HuH-7 (cell line): ENCODE results near the gene DNAH9.

Source experiments
- DNase-seq: peaks from one replicate; pipeline ENCODE4 v3.0.0; 2011; ENCODE audit warnings: low spot score

Gene DNAH9

DNA sequence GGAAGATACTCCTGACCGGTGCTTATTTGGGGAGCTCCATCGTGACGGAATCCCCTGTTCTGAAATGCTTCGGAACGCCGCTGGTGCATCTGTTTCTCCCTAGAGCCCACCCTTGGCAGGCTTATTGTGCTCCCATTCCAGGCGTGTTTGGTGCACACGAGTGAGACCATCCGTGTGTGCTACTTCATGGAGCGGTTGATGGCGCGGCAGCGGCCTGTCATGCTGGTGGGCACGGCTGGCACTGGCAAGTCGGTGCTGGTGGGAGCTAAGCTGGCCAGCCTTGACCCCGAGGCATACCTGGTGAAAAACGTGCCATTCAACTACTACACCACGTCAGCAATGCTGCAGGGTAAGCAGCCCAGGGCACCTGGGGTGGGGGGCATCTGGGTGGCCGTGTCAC, 170.7 kb downstream of the DNAH9 start:
- no peak for DNase-seq

- DNase-seq = no peak
Observed at GRCh38 chr17:11772031-11772430, 173.8 kb downstream of the DNAH9 start.

DNA sequence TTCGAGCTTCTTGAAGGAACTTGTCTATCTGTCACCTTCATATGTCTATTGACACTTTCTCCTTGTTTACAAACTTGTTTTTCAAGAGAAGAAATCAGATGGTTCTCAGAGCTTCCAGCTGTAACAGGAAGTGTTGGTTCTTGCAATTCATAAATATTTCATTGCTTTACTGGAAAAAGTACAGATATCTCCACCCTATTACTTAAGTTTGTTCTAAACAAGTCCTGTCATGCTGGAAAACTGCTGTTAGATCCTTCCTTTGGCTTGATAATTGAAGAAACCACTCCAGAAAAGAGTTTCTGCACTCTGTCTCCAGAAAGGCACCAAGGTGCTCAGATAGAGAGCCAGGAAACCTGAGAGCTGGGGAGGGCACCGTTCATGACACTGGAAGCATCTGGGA, 181.6 kb downstream of the DNAH9 start:
- DNase-seq = no peak

GRCh38 chr17:11780621-11781020, 182.4 kb downstream of the DNAH9 start:
- DNase-seq = no peak

DNA sequence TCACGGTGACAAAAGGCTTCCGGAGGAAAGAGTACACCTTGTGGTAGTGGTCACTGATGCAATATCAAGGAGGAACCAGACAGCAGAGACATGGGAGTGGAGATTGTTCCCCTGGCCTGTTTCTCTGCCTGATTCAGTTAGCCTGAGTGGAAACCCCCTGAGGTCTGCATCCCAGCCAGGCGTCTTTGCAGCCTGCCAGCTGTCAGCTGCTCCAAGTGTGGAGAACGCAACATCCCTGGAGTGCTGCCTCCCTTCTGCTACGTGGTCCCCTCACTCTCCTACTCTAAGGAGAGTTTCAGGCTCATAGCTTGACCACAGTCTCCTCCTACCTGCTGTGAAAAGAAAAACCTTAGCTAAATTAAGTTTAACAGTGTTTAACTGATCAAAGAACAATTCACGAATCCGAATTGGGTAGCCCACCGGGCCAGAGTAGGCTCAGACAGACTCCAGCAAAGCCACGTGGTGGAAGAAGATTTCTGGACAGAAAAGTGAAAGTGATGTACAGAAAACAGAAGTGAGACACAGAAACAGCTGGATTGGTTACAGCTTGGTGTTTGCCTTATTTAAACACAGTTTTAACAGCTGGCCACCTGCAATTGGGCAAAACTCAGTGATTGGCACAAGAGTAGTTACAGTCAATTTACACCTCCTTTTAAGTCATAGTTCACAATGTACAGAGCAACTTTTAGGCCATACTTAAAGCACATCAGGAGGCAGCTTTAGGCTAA, 188.6 kb downstream of the DNAH9 start:
- DNase-seq = no peak

DNA sequence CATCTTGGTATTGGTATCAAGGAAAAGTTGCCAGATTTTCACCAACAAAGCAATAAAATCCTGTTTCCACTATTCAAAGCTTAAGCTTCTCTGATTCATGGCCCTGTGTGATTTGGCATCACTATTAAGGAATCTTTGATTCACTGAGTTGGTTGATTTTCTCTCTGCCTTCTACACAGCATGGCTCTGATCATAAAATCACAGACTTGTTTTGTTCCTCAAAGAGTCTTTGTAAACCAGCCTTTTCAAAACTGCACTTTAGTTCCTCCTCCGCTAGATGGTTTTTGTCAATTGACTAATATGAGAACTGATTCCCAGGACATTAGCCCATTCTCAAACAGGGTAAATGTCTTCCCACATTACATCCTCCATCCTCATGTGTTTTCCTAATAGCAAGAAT, 197.6 kb downstream of the DNAH9 start:
- no peak for DNase-seq

DNA sequence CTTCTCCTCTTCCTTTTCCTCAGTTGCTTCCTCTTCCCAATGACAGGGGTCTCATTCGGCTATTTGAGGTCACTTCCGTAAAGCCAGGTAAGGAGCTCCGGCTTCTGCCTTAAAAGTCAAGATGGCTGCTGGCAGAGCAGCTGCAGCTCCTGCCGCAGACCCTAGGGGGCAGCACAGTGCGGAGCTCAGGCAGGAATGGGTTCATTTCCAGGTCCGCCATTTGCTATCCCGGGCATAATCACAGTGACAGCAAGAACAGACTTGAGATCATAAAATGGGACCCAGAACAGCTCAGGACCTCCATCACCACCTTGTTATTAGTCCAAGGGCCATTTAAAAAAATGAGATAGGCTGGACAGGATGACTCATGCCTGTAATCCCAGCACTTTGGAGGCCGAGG, 199.5 kb downstream of the DNAH9 start:
- DNase-seq = no peak

- no peak for DNase-seq
Observed at GRCh38 chr17:11803231-11803969, 205.1 kb downstream of the DNAH9 start.

DNA sequence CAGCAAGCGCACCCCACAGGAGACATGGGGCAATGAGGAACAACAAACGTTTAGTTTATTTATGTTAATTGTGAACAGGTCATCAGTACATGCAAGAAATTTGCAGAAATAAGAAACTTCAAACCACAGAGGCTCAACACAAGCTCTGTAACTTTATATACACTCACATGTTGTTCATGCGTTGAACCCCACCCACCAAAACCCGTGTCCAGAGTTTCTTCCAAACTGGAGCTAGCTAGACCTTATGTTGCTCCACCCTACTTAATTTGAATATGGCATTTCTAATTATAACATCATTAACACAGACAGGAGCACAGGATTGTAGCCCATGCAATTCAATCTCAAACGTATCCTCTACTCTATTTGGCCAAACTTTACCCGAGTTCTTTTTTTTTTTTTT, 206.9 kb downstream of the DNAH9 start:
- no peak for DNase-seq

- DNase-seq = no peak
Observed at GRCh38 chr17:11805952-11806351, 207.7 kb downstream of the DNAH9 start.

GRCh38 chr17:11807606-11808005, 209.3 kb downstream of the DNAH9 start:
- no peak for DNase-seq

GRCh38 chr17:11813278-11813677, 215.0 kb downstream of the DNAH9 start:
- DNase-seq = no peak

DNA sequence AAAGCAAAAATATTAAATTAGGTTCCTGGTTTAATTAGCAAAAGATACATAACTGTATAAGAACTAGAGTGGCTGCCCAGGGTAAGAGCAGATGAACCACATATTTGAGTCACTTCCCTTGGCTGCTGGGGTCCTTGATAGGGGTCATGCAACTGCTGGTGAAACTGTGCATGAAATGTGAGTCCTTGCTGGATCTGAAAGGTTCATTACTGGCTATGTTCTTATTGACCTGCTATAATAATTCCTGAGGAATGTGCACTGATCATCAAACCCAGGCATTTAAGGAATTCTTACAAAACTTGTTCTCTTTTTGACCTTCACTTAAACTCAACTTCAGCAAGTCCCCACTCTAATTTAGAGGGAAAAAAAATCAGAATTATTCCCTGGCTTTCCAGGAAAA, 215.6 kb downstream of the DNAH9 start:
- DNase-seq = no peak

- DNase-seq = no peak
Observed at GRCh38 chr17:11814655-11815262, 216.5 kb downstream of the DNAH9 start.

DNA sequence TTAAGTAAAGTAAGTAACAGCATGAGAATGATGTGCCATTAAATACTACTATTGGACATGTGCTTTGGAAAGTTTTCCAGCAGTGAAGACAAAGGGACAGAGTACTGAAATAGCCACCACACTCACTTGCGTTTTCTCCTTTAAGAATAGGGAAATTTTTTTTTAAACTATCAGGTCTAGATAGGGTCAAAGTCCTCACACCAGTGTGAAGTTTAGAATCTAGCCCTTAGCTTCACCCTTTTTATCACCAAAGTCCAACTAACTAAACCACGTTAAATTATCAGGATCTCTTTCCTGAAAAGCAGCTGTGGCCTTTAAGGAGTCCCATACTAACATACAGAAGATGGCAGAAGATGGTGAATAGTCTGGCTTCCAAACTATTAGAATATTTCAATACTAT, 218.1 kb downstream of the DNAH9 start:
- no peak for DNase-seq

- no peak for DNase-seq
Observed at GRCh38 chr17:11823862-11824261, 225.6 kb downstream of the DNAH9 start.

DNA sequence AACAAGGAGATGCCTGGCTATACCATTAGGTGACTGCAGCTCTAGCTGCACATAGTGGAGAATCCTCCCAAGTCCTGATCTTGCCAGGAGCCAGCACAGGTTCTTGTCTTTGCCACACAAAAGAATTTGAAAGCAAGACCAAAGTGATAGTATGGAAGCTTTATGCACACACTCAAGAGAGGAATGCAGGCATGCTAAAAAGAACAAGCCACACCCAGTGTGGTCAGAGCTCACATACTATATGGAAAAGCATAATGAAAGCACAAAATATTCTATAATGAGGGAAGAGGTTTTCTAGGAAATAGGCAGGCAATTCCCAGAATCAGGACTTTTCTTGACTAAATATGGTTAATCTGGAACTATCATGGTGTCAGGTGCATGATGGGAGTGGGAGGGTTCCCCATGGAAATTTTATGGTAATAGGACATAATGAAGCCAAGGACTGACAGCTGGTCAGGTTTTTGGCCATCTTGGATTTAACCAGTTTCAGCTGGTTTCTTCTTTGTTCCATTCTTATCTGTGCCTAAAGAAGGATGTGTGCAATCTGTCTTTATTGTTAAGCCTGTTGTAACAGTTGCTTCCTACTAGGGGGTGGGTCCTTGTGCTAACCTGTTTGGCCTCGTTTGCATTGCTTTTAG, 227.4 kb downstream of the DNAH9 start:
- no peak for DNase-seq

GRCh38 chr17:11832401-11833137, 234.3 kb downstream of the DNAH9 start:
- no peak for DNase-seq

- no peak for DNase-seq
Observed at GRCh38 chr17:11836508-11836907, 238.2 kb downstream of the DNAH9 start.

DNA sequence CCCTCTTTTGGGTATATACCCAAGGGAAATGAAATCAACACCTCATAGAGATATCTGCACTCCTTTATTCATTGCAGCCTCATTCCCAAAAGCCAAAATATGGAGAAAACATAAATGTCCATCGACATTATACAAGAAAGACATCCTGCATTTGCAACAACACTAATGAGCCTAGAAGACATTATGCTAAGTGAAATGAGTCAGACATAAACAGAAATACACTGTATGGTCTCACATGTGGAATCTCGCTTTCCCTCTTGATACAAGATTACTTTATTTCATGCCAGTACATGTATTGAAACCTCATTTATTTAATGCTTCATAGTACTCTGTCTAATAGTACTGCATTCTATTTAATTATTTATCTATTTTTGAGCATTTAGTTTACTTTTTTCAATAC, 241.8 kb downstream of the DNAH9 start:
- DNase-seq = no peak

DNA sequence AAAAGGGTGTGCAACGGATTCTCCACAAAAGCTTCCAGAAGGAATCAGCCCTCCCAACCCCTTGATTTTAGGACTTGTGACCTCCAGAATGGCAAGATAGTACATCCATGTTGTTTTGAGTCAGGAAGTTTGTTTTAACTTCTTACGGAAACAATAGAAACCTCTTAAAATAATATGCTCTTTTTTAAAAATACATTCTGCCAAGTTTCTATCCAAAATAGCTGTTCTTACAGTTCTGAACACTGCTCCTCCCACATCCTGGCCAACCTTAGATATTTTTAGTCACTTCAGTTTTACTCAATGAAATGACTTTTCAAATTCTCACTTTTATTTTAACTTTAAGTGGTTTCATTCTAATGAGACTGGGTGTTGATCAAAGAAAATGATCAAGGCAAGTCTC, 242.6 kb downstream of the DNAH9 start:
- DNase-seq = no peak

DNA sequence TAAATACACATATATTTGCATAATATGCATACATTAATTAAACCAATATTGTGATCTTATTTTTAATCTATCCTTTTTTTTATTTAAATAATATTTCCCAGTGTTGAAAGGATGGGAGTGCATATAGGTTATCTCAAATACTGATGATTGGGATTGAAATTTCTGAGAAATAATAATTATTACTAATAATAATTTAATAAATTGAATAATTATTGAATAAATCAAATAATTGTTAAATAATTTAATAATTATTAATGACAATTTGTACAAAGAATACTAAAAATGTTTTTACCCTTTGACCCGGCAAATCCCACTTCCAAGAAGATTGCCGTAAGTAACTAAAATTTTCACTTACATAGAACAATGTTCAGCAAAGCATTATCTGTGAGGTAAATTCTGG, 250.1 kb downstream of the DNAH9 start:
- no peak for DNase-seq
